ENCODE results near the gene LCE1D.

LCE1D gene

GRCh38 chr1:152823294-152823693 is 26.8 kb downstream of the LCE1D start:
- Histone ChIP-seq H2AK5ac (ENCODE audit: low read length) (no peak overlapping the region), H3K4ac (ENCODE audit: low read depth, low read length) (no peak overlapping the region), H3K79me1 (ENCODE audit: low read length) (no peaks in the 10 kb centered on the region), H2BK15ac (replicated peaks; ENCODE audit: low read depth) (no peak overlapping the region), H2BK5ac (ENCODE audit: low read length) (no peak overlapping the region), H3K9ac (ENCODE audit: low read length) (no peak overlapping the region), H3K27ac (ENCODE audit: low read depth, low read length) (no peak overlapping the region), H3K36me3 (ENCODE audit: control insufficient read depth, insufficient read depth, low read length) (no peaks in the 10 kb centered on the region), H4K8ac (ENCODE audit: low read depth, low read length) (no peak overlapping the region), H3K23ac (ENCODE audit: low read length) (no peak overlapping the region), H3K79me2 (ENCODE audit: control insufficient read depth, insufficient read depth, low read length) (no peaks in the 10 kb centered on the region), H3K4me2 (ENCODE audit: low read length) (no peak overlapping the region), H3K56ac (ENCODE audit: low read length) (no peak overlapping the region), H3K4me1 (ENCODE audit: control insufficient read depth, low read depth, low read length) (no peaks in the 10 kb centered on the region), H4K5ac (ENCODE audit: low read length) (no peak overlapping the region), H3K27me3 (ENCODE audit: insufficient read depth, low read length, poor library complexity) (no peaks in the 10 kb centered on the region), H2BK120ac (ENCODE audit: low read depth, low read length) (no peak overlapping the region), H3K18ac (ENCODE audit: low read length) (no peak overlapping the region), H3K4me3 (ENCODE audit: low read length) (no peak overlapping the region)
- DNase-seq = no peak
- no CpG with 5 or more reads among the region's 5 CpGs for WGBS (ENCODE audit: extremely low coverage, insufficient coverage, low lambda C conversion rate)

GRCh38 chr1:152824964-152825363 is 28.4 kb downstream of the LCE1D start:
- no peak overlapping the region for H2BK120ac ChIP-seq (ENCODE audit: low read depth, low read length)
- no peak overlapping the region for H3K4ac ChIP-seq (ENCODE audit: low read depth, low read length)

DNA sequence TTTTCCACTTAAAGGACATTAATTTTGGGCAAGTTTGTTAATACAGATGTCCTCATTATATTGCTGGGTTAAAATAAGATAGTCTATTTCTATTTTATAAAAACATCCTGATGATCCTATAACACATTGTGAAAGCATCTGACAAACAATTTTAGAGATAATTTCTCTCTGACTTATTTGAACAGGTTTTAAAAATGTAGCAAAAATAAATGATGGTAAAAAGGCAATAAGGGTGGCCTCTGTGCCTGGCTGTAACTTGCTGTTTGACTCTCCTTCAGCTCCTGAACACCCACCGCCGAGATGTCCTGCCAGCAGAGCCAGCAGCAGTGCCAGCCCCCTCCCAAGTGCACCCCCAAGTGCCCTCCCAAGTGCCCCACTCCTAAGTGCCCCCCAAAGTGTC is 30.7 kb downstream of the LCE1D start, which contains the start of gene LCE1A:
LCE1A (plus strand) TSS at position 301 of the 400 bp plus-strand sequence; CDS start at position 301, 0 bp downstream.
- no peak within 1 kb of the TSS for H3K27ac ChIP-seq (ENCODE audit: low read depth, low read length)
- no peak within 1 kb of the TSS for H4K8ac ChIP-seq (ENCODE audit: low read depth, low read length)
- no peak within 1 kb of the TSS for H3K4me3 ChIP-seq (ENCODE audit: low read length)
- H4K5ac ChIP-seq (ENCODE audit: low read length) = no peak within 1 kb of the TSS
- H3K4me2 ChIP-seq (ENCODE audit: low read length) = no peak within 1 kb of the TSS
- no peak for DNase-seq
- WGBS (ENCODE audit: extremely low coverage, insufficient coverage, low lambda C conversion rate) = no CpG with 5 or more reads among the region's 2 CpGs
- H3K23ac ChIP-seq (ENCODE audit: low read length) = no peak within 1 kb of the TSS
- H2AK5ac ChIP-seq (ENCODE audit: low read length) = no peak within 1 kb of the TSS
- no peak within 1 kb of the TSS for H2BK15ac ChIP-seq (replicated peaks; ENCODE audit: low read depth)
- H3K27me3 ChIP-seq (ENCODE audit: insufficient read depth, low read length, poor library complexity) = no peaks in the 10 kb centered on the region
- H3K18ac ChIP-seq (ENCODE audit: low read length) = no peak within 1 kb of the TSS
- H2BK120ac ChIP-seq (ENCODE audit: low read depth, low read length) = no peak within 1 kb of the TSS
- no peaks in the 10 kb centered on the region for H3K79me1 ChIP-seq (ENCODE audit: low read length)
- H3K9ac ChIP-seq (ENCODE audit: low read length) = no peak within 1 kb of the TSS
- H3K79me2 ChIP-seq (ENCODE audit: control insufficient read depth, insufficient read depth, low read length) = no peaks in the 10 kb centered on the region
- no peaks in the 10 kb centered on the region for H3K4me1 ChIP-seq (ENCODE audit: control insufficient read depth, low read depth, low read length)
- no peaks in the 10 kb centered on the region for H3K36me3 ChIP-seq (ENCODE audit: control insufficient read depth, insufficient read depth, low read length)
- H2BK5ac ChIP-seq (ENCODE audit: low read length) = no peak within 1 kb of the TSS
- H3K4ac ChIP-seq (ENCODE audit: low read depth, low read length) = no peak within 1 kb of the TSS
- H3K56ac ChIP-seq (ENCODE audit: low read length) = no peak within 1 kb of the TSS

More at GRCh38 chr1:152824964-152825363, 28.4 kb downstream of the LCE1D start:
- no peak overlapping the region for H2AK5ac ChIP-seq (ENCODE audit: low read length)
- no peak overlapping the region for H2BK15ac ChIP-seq (replicated peaks; ENCODE audit: low read depth)
- no peaks in the 10 kb centered on the region for H3K79me1 ChIP-seq (ENCODE audit: low read length)
- H3K4me1 ChIP-seq (ENCODE audit: control insufficient read depth, low read depth, low read length) = no peaks in the 10 kb centered on the region
- H3K23ac ChIP-seq (ENCODE audit: low read length) = no peak overlapping the region
- no peak overlapping the region for H4K5ac ChIP-seq (ENCODE audit: low read length)
- H3K9ac ChIP-seq (ENCODE audit: low read length) = no peak overlapping the region
- H4K8ac ChIP-seq (ENCODE audit: low read depth, low read length) = no peak overlapping the region
- DNase-seq = no peak
- H3K79me2 ChIP-seq (ENCODE audit: control insufficient read depth, insufficient read depth, low read length) = no peaks in the 10 kb centered on the region
- no peak overlapping the region for H3K4me2 ChIP-seq (ENCODE audit: low read length)
- H3K27me3 ChIP-seq (ENCODE audit: insufficient read depth, low read length, poor library complexity) = no peaks in the 10 kb centered on the region
- H3K27ac ChIP-seq (ENCODE audit: low read depth, low read length) = no peak overlapping the region
- no peak overlapping the region for H3K18ac ChIP-seq (ENCODE audit: low read length)
- H2BK5ac ChIP-seq (ENCODE audit: low read length) = no peak overlapping the region
- no peak overlapping the region for H3K56ac ChIP-seq (ENCODE audit: low read length)
- no peaks in the 10 kb centered on the region for H3K36me3 ChIP-seq (ENCODE audit: control insufficient read depth, insufficient read depth, low read length)
- no peak overlapping the region for H3K4me3 ChIP-seq (ENCODE audit: low read length)

- no peaks in the 10 kb centered on the region for H3K79me1 ChIP-seq (ENCODE audit: low read length)
- H2BK5ac ChIP-seq (ENCODE audit: low read length) = no peak overlapping the region
- no peak overlapping the region for H3K56ac ChIP-seq (ENCODE audit: low read length)
- no peak overlapping the region for H3K9ac ChIP-seq (ENCODE audit: low read length)
- DNase-seq = no peak
- H3K4me2 ChIP-seq (ENCODE audit: low read length) = no peak overlapping the region
- no CpG with 5 or more reads among the region's 2 CpGs for WGBS (ENCODE audit: extremely low coverage, insufficient coverage, low lambda C conversion rate)
- H2AK5ac ChIP-seq (ENCODE audit: low read length) = no peak overlapping the region
- no peak overlapping the region for H3K27ac ChIP-seq (ENCODE audit: low read depth, low read length)
- no peak overlapping the region for H4K8ac ChIP-seq (ENCODE audit: low read depth, low read length)
- H3K23ac ChIP-seq (ENCODE audit: low read length) = no peak overlapping the region
- H3K79me2 ChIP-seq (ENCODE audit: control insufficient read depth, insufficient read depth, low read length) = no peaks in the 10 kb centered on the region
- no peaks in the 10 kb centered on the region for H3K4me1 ChIP-seq (ENCODE audit: control insufficient read depth, low read depth, low read length)
- no peak overlapping the region for H4K5ac ChIP-seq (ENCODE audit: low read length)
- no peak overlapping the region for H2BK15ac ChIP-seq (replicated peaks; ENCODE audit: low read depth)
- no peaks in the 10 kb centered on the region for H3K36me3 ChIP-seq (ENCODE audit: control insufficient read depth, insufficient read depth, low read length)
- no peaks in the 10 kb centered on the region for H3K27me3 ChIP-seq (ENCODE audit: insufficient read depth, low read length, poor library complexity)
- no peak overlapping the region for H3K4ac ChIP-seq (ENCODE audit: low read depth, low read length)
- H2BK120ac ChIP-seq (ENCODE audit: low read depth, low read length) = no peak overlapping the region
- no peak overlapping the region for H3K18ac ChIP-seq (ENCODE audit: low read length)
- no peak overlapping the region for H3K4me3 ChIP-seq (ENCODE audit: low read length)
Measured at GRCh38 chr1:152836870-152837269, 40.3 kb downstream of the LCE1D start.

DNA sequence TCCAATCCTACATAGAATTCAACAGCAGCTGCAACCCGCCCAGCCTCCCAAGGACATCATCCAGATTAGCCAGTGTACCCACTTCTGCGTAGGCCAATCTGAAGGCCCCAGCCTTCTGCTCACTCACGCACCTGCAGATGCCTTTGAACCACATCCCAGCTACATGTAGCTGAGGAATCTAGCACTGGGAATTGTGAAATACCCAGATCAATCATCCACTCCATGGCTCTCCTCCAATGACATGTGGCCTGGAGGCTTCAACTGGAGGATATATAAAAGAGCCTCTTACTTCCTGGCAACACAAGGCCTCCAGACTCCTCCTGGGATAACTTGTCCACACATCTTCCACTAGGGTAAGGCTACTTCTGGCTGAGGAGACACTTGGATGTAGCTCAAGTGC is 46.0 kb downstream of the LCE1D start, which contains the start of gene LCE6A:
LCE6A (plus strand) TSS at position 301 of the 400 bp plus-strand sequence. CDS start 665 bp downstream, outside the sequence.
- Histone ChIP-seq H3K27me3 (ENCODE audit: insufficient read depth, low read length, poor library complexity) (no peaks in the 10 kb centered on the region), H3K4me1 (ENCODE audit: control insufficient read depth, low read depth, low read length) (no peaks in the 10 kb centered on the region), H3K79me2 (ENCODE audit: control insufficient read depth, insufficient read depth, low read length) (no peaks in the 10 kb centered on the region), H3K36me3 (ENCODE audit: control insufficient read depth, insufficient read depth, low read length) (no peaks in the 10 kb centered on the region), H2BK5ac (ENCODE audit: low read length) (no peak within 1 kb of the TSS), H2AK5ac (ENCODE audit: low read length) (no peak within 1 kb of the TSS), H2BK120ac (ENCODE audit: low read depth, low read length) (no peak within 1 kb of the TSS), H3K56ac (ENCODE audit: low read length) (no peak within 1 kb of the TSS), H2BK15ac (replicated peaks; ENCODE audit: low read depth) (no peak within 1 kb of the TSS), H4K5ac (ENCODE audit: low read length) (no peak within 1 kb of the TSS), H3K27ac (ENCODE audit: low read depth, low read length) (no peak within 1 kb of the TSS), H3K9ac (ENCODE audit: low read length) (no peak within 1 kb of the TSS), H3K23ac (ENCODE audit: low read length) (no peak within 1 kb of the TSS), H3K18ac (ENCODE audit: low read length) (no peak within 1 kb of the TSS), H4K8ac (ENCODE audit: low read depth, low read length) (no peak within 1 kb of the TSS), H3K4me3 (ENCODE audit: low read length) (no peak within 1 kb of the TSS), H3K79me1 (ENCODE audit: low read length) (no peaks in the 10 kb centered on the region), H3K4ac (ENCODE audit: low read depth, low read length) (no peak within 1 kb of the TSS), H3K4me2 (ENCODE audit: low read length) (no peak within 1 kb of the TSS)
- no CpG with 5 or more reads among the region's 3 CpGs for WGBS (ENCODE audit: extremely low coverage, insufficient coverage, low lambda C conversion rate)
- no peak for DNase-seq
